22Rv1 (cell line): ENCODE data around the gene DENND2C.

ENCODE experiments used
- CTCF ChIP-seq: fragments of 450-650 bp; IDR thresholded peaks from 2 replicates; pipeline ENCODE4 v1.5.1; 2017; ENCODE audit warnings: mild to moderate bottlenecking
- ZFX ChIP-seq: fragments of 450-650 bp; IDR thresholded peaks from 2 replicates; pipeline ENCODE4 v1.6.1; 2017; ENCODE audit warnings: antibody characterized with exemption, borderline replicate concordance

GRCh38 chr1:114609026-114609425 lies 60.8 kb downstream of the DENND2C start:
- TF ChIP-seq CTCF (no peak), ZFX (no peak)
